ENCODE measurements around the gene RAI2.

Gene RAI2

GRCh38 chrX:17778997-17779396 lies 82.1 kb downstream of the RAI2 start:
- DNase-seq, result no peak

DNA sequence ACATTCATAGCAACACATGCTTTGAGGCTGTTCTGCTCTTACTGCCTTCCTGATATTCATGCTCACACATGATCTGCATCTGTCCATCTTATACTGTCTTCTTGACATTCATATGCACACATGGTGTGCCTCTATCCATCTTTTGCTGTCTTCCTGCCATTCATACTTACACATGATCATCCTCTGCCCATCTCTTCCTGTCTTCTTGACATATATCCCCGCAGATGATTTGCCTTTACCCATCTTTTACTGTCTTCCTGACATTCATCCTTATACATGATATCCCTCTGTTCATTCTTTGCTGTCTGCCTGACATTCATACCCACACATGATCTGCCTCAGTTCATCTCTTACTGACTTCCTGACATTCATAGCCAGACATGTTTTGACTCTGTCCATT lies 87.0 kb downstream of the RAI2 start:
- DNase-seq, result no peak

DNA sequence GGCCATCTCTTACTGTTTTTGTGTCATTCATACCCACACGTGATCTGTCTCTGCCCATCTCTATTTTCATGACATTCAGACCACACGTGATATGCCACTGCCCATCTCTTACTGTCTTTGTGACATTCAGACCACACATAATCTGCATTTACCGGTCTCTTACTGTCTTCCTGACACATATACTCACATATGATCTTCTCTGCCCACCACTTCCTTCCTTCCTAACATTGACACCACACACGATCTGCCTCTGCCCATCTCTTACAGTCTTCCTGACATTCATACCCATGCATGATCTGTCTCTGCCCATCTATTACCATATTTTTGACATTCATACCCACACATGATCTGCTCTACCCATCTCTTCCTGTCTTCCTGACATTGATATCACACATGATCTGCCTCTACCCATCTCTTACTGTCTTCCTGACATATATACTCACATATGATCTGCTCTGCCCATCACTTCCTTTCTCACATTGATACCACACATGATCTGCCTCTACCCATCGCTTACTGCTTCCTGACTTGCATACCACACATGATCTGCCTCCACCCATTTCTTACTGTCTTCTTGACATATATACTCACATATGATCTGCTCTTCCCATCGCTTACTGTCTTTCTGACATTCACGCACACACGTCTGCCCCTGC lies 87.7 kb downstream of the RAI2 start:
- no peak for DNase-seq

- DNase-seq, result no peak
Measured at GRCh38 chrX:17769701-17770269, 91.3 kb downstream of the RAI2 start.

DNA sequence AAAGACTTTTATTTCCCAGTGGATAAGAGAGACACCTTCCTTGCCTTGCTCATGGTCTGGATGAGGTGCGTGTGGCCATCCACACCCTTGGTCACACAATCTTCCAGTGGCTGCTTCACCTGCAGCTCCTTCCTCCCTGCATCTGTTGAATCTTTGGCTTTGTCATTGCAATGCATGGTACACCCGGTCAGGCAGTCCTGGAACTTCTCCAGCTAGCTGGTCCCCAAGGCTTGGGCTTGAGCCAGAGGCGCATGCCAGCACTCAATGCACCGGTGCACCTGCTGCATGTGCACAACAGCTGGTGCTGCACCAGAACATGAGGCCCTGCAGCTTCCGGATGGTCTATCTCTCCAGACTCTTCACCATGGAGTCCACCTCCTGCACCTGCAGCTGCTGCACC lies 92.1 kb downstream of the RAI2 start:
- DNase-seq, result no peak

- no peak for DNase-seq
Measured at GRCh38 chrX:17767734-17768133, 93.4 kb downstream of the RAI2 start.

DNA sequence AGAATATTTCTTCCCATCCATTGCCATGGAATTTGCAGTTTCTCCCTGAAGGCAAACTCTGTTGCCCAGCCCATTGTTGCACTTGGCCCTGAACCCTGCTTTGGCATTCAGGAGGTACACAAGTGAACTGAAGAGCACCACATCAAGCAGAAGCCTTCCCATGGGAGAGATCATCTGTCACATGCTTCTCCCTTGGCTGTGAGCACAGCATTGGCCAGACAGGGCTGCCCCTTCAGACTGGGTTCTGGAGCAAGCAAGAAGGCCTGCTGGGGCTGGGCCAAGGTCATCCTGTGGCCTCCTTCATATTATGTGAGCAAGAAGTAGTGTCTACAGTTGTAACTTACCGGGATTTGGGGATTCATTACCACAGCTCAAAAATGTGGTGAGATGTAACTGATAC lies 101.1 kb downstream of the RAI2 start:
- no peak for DNase-seq

DNA sequence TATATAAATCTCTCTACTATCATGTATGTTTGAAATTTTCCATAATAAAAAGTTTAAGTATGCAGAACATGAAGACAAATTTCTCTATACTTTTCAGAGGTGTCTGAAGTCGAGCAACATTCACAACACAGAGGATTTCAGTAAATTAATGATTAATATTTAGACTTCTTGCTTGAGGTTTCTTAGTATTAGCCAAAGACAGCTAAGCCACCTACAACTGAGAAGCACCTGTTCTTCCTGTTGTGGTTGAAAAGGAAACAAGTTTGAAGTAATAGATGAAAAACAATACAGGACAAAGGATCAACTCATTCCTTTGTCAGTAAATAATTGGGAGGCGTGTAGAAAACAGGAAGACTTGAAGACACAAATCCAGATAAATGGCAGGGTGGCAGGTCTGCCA lies 102.7 kb downstream of the RAI2 start:
- no peak for DNase-seq

GRCh38 chrX:17750436-17750835 lies 110.7 kb downstream of the RAI2 start:
- no peak for DNase-seq

Measured in stimulated activated naive CD4-positive, alpha-beta T cell treated with Interleukin-2 at 50 U/mL for 16 hours (primary cell).